ENCODE measurements around the gene MAML1.

MAML1 gene

GRCh38 chr5:179805529-179806249, 73.1 kb downstream of the MAML1 start:
- peak; percentile 66 to 72 for DNase-seq
- no peak for TF ChIP-seq GATA1 (IDR thresholded peaks at IDR 0.05; ENCODE audit: low read depth, low read length)
- TF ChIP-seq POLR2A (IDR thresholded peaks at IDR 0.05; ENCODE audit: low read length) = peak; percentile 14

GRCh38 chr5:179806250-179807048, 73.8 kb downstream of the MAML1 start, which contains the start of gene MGAT4B:
Gene MGAT4B (minus strand): TSS chr5:179806866. CDS start chr5:179806583, 283 bp downstream.
- DNase-seq = peak; percentile 88 to 92
- TF ChIP-seq POLR2A (IDR thresholded peaks at IDR 0.05; ENCODE audit: low read length) = peak; percentile 20
- TF ChIP-seq GATA1 (IDR thresholded peaks at IDR 0.05; ENCODE audit: low read depth, low read length) = no peak

- no peak for DNase-seq
- TF ChIP-seq POLR2A (IDR thresholded peaks at IDR 0.05; ENCODE audit: low read length) (no peak), GATA1 (IDR thresholded peaks at IDR 0.05; ENCODE audit: low read depth, low read length) (no peak)
Measured at GRCh38 chr5:179812135-179812825, 79.7 kb downstream of the MAML1 start.

- TF ChIP-seq POLR2A (IDR thresholded peaks at IDR 0.05; ENCODE audit: low read length) = no peak
- TF ChIP-seq GATA1 (IDR thresholded peaks at IDR 0.05; ENCODE audit: low read depth, low read length) = no peak
- no peak for DNase-seq
Measured at GRCh38 chr5:179812997-179813607, 80.5 kb downstream of the MAML1 start.

GRCh38 chr5:179814090-179814489, 81.5 kb downstream of the MAML1 start:
- TF ChIP-seq GATA1 (IDR thresholded peaks at IDR 0.05; ENCODE audit: low read depth, low read length) = no peak
- no peak for TF ChIP-seq POLR2A (IDR thresholded peaks at IDR 0.05; ENCODE audit: low read length)
- no peak for DNase-seq

- no peak for DNase-seq
- TF ChIP-seq POLR2A (IDR thresholded peaks at IDR 0.05; ENCODE audit: low read length) = no peak
- no peak for TF ChIP-seq GATA1 (IDR thresholded peaks at IDR 0.05; ENCODE audit: low read depth, low read length)
Measured at GRCh38 chr5:179815491-179816249, 83.0 kb downstream of the MAML1 start.

- TF ChIP-seq GATA1 (IDR thresholded peaks at IDR 0.05; ENCODE audit: low read depth, low read length) = no peak
- TF ChIP-seq POLR2A (IDR thresholded peaks at IDR 0.05; ENCODE audit: low read length) = no peak
- no peak for DNase-seq
Measured at GRCh38 chr5:179816401-179816795, 83.8 kb downstream of the MAML1 start.

- DNase-seq = peak; percentile 40 to 55
- TF ChIP-seq POLR2A (IDR thresholded peaks at IDR 0.05; ENCODE audit: low read length) = no peak
- no peak for TF ChIP-seq GATA1 (IDR thresholded peaks at IDR 0.05; ENCODE audit: low read depth, low read length)
Measured at GRCh38 chr5:179816796-179817469, 84.3 kb downstream of the MAML1 start.

- TF ChIP-seq POLR2A (IDR thresholded peaks at IDR 0.05; ENCODE audit: low read length) (no peak), GATA1 (IDR thresholded peaks at IDR 0.05; ENCODE audit: low read depth, low read length) (no peak)
- DNase-seq = no peak
Measured at GRCh38 chr5:179817470-179817840, 84.8 kb downstream of the MAML1 start.

GRCh38 chr5:179817890-179818745, 85.5 kb downstream of the MAML1 start:
- TF ChIP-seq POLR2A (IDR thresholded peaks at IDR 0.05; ENCODE audit: low read length) = no peak
- TF ChIP-seq GATA1 (IDR thresholded peaks at IDR 0.05; ENCODE audit: low read depth, low read length) = no peak
- peak; percentile 26 to 48 for DNase-seq

- TF ChIP-seq GATA1 (IDR thresholded peaks at IDR 0.05; ENCODE audit: low read depth, low read length) (no peak), POLR2A (IDR thresholded peaks at IDR 0.05; ENCODE audit: low read length) (peak; percentile 19)
- peak; percentile 87 to 89 for DNase-seq
Measured at GRCh38 chr5:179818746-179819295, 86.2 kb downstream of the MAML1 start.

Data from erythroblast (primary cell).